Thyroid gland (tissue), 4 donors: ENCODE results near the gene NR4A3.

Experiments
- POLR2A ChIP-seq, 2 donors: fragments of 450-650 bp; IDR thresholded peaks; one replicate each; pipeline ENCODE4 v1.6.1; 2017; ENCODE audit warnings: antibody characterized with exemption in 2 of 2, mild to moderate bottlenecking in 2 of 2, moderate library complexity in 1 of 2
- TF ChIP-seq, protein P1 (sequence below), 6 experiments: fragments of 200-600 bp in 3 of 6; fragments of 450-650 bp in 3 of 6; sonication (generic) in 3 of 6; IDR thresholded peaks; one replicate each; pipeline ENCODE4 v1.5.1; 2016 to 2019; ENCODE audit warnings: antibody characterized with exemption in 6 of 6, mild to moderate bottlenecking in 2 of 6, inconsistent platforms in 1 of 6, moderate library complexity in 1 of 6

DNA sequence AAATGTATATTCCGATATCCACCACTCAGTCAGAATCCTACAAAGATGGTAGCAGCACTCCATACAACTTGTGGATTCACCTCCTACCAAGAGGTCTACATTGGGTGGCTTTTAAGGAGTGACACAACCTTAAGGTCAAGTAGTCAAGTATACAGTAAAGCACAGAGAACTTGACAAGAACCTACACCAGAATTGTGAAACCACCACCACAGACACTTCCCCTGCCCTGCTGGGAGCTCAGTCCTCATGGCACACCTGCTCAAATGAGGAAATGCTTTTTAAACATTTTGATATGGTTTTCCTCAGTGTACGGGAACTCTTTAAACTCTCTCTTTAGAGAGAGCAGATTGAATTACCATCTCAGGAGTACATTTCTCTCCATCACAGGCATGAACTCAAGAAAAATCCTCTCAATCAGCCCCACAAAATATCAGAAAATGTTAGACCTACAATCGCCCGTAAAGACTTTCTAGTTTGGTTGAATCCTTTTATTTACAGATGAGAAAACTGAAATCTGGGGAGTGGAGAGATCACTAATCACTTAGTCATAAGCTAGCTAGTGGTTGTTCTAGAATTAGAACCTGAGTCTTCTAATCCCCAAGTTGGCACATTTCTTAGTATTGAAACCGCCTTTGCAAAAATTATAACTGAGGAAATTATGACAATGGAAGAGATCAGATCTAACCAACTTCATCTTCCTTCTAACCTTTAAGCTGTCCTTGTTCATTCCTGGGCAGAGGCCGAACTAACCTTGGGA is 38.5 kb upstream of the NR4A3 start:
- no peak for TF ChIP-seq POLR2A (IDR thresholded peaks at IDR 0.05)
- TF ChIP-seq, protein P1, sequence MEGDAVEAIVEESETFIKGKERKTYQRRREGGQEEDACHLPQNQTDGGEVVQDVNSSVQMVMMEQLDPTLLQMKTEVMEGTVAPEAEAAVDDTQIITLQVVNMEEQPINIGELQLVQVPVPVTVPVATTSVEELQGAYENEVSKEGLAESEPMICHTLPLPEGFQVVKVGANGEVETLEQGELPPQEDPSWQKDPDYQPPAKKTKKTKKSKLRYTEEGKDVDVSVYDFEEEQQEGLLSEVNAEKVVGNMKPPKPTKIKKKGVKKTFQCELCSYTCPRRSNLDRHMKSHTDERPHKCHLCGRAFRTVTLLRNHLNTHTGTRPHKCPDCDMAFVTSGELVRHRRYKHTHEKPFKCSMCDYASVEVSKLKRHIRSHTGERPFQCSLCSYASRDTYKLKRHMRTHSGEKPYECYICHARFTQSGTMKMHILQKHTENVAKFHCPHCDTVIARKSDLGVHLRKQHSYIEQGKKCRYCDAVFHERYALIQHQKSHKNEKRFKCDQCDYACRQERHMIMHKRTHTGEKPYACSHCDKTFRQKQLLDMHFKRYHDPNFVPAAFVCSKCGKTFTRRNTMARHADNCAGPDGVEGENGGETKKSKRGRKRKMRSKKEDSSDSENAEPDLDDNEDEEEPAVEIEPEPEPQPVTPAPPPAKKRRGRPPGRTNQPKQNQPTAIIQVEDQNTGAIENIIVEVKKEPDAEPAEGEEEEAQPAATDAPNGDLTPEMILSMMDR (IDR thresholded peaks at IDR 0.05): no peak
